KBM-7 (cell line): ENCODE data around the gene VWA3A.
"Not testable (repeated sequence)": the region's sequence is repeated elsewhere in the genome, so short reads cannot be mapped to it uniquely, and the experiment has no call there.

Experiments
- DNase-seq: peaks from one replicate; pipeline ENCODE4 v3.0.0-alpha.2; 2015
- in situ Hi-C: fragments of 300-500 bp; cut with MboI; formaldehyde crosslinking; loops from 2 replicates; pipeline ENCODE4 v1.14.3; 2020; ENCODE audit warnings: low sequenced_read_pairs, low pct_unique_long_range_greater_than_20kb, mixed read lengths

The VWA3A gene

DNA sequence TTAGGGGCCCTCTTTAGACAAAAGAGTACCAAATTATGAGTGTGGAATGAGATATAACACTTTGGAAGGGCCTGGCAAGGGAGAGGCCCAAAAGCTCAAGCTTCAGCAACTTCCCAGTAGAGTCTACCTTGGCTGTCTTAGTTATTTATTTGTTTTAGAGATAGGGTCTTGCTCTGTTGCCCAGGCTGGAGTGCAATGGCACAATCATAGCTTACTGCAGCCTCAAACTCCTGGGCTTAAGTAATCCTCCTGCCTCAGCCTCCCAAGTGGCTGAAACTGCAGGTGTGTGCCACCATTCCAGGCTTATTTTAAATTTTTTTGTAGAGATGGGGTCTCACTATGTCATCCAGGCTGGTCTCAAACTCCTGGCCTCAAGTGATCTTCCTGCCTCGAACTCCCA lies 80.3 kb downstream of the VWA3A start:
- in situ Hi-C loops, DNase-seq: not testable (repeated sequence)

GRCh38 chr16:22174642-22175041 lies 82.3 kb downstream of the VWA3A start:
- no peak for DNase-seq
- in situ Hi-C loops: loop anchor here (25.0 kb wide), 1 partner anchor 187 kb away; no protein-coding TSS in a partner anchor

DNA sequence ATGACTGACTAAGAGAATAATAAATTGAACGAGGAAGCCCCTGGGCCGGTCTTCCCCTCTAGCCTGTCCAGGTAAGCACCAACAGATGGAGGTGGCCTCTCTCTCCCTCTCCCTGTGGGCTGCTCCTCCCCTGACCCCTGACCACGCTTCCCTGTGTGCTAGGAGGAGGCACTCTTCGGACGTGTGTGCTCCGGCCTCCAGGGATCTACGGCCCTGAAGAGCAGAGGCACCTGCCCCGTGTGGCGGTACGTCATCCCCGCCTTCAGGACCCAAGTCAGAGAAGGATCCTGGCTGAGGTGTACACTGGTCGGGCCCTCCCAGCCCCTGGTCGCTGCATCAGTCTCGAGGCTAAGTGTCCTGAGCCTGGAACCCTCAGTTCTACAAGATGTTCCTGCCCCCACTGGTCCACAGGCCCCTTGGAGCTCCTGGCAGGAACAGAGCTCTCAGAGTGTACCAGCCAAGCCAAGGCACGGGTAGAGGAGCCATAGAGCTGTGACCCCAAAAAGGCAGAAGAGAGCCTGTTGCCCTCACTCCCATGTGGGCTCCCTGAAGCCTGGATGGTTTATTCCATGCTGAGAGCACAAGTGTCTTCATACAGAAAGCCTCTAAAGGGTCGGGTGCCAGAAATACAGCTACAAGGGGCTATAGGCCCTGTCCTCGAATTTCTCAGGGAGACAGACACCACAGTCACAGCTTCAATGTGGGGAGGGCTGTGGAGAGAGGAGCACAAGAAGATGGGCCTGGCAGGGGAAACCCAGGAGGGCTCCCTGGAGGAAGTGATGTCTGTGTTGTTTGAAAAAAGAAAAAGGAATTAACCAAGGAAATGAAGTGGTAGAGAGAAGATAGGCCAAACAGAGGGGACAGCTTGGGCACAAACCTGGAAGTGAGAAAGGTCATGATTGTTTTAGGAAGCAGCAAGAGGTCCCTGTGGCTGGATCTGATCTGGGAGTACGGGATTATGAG lies 85.9 kb downstream of the VWA3A start:
- no peak for DNase-seq
- in situ Hi-C loops: loop anchor here (25.0 kb wide), 1 partner anchor 191 kb away; no protein-coding TSS in a partner anchor

DNA sequence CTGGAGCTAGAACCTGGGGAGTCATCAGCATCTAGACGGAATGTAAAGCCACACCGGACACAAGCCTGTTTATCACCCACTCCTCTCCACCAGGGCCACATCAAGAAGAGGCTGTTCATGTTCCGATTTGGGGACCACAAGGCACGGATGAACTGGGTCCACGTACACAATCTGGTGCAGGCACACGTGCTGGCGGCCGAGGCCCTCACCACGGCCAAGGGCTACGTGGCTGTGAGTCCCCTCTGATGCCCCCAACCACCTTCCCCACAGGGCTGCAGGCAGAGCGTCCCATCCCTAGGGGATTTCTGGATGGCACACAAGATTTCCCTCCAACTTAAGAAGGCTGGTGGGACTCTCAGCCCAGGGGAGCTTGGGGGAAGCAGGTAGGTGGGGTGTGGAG lies 89.1 kb downstream of the VWA3A start:
- in situ Hi-C loops: loop anchor here (25.0 kb wide), 1 partner anchor 194 kb away; no protein-coding TSS in a partner anchor
- DNase-seq: no peak

- in situ Hi-C loops: loop anchor here (25.0 kb wide), 1 partner anchor 195 kb away; no protein-coding TSS in a partner anchor
These were observed 89.5 kb downstream of the VWA3A start for GRCh38 chr16:22181843-22182242.

GRCh38 chr16:22183335-22183734 lies 91.0 kb downstream of the VWA3A start:
- in situ Hi-C loops: loop anchor here (25.0 kb wide), 1 partner anchor 196 kb away; no protein-coding TSS in a partner anchor
- no peak for DNase-seq

More at GRCh38 chr16:22181843-22182242, 89.5 kb downstream of the VWA3A start:
- DNase-seq: no peak

DNA sequence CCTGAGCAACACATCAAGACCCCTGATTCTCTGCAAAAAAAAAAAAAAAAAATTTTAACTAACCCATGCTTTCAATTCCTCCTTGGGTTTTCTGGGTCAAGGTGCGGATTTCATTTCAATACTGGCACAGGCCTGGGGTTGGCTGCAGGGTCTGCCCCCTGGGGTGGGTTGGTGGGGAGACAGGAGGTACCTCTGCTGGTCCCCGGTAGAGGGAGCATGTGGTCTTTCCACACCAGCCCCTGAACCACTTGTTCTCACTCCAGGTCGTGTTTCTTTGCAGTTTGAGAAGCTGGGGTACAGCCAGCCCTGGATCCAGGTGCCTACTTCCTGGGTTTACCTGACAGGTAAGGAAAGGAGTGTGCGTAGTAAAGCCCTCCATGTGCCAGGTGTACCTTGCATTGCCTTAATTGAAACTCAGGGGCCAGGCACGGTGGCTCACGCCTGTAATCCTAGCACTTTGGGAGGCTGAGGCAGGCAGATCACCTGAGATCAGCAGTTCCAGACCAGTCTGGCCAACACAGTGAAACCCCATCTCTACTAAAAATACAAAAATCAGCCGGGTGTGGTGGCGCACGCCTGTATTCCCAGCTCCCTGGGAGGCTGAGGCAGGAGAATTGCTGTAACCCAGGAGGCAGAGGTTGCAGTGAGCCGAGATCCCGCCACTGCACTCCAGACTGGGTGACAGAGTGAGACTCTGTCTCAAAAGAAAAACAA lies 91.7 kb downstream of the VWA3A start:
- in situ Hi-C loops: loop anchor here (25.0 kb wide), 1 partner anchor 197 kb away; no protein-coding TSS in a partner anchor
- DNase-seq: peak; percentile 42

- DNase-seq: no peak
- in situ Hi-C loops: loop anchor here (25.0 kb wide), 1 partner anchor 197 kb away; no protein-coding TSS in a partner anchor
These were observed 92.3 kb downstream of the VWA3A start for GRCh38 chr16:22184615-22184968.

GRCh38 chr16:22186517-22186916 lies 94.2 kb downstream of the VWA3A start:
- in situ Hi-C loops: loop anchor here (25.0 kb wide), 1 partner anchor 199 kb away; no protein-coding TSS in a partner anchor
- no peak for DNase-seq

DNA sequence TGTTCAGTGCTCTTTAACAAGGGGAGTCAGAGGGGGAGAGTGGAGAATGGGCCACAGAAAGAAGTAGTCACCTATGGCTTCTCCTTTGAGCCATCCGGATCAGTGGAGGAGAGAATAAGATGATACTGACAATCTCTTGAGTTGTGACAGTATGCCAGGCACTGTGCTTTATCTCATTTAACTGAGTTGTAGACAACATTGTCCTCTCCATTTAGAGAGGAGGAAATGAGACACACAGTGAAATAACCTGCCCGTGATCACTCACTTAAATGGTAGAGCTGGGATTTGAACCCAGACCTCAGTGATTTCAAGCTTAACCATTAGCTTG lies 95.9 kb downstream of the VWA3A start:
- in situ Hi-C loops: loop anchor here (25.0 kb wide), 1 partner anchor 201 kb away; no protein-coding TSS in a partner anchor

DNA sequence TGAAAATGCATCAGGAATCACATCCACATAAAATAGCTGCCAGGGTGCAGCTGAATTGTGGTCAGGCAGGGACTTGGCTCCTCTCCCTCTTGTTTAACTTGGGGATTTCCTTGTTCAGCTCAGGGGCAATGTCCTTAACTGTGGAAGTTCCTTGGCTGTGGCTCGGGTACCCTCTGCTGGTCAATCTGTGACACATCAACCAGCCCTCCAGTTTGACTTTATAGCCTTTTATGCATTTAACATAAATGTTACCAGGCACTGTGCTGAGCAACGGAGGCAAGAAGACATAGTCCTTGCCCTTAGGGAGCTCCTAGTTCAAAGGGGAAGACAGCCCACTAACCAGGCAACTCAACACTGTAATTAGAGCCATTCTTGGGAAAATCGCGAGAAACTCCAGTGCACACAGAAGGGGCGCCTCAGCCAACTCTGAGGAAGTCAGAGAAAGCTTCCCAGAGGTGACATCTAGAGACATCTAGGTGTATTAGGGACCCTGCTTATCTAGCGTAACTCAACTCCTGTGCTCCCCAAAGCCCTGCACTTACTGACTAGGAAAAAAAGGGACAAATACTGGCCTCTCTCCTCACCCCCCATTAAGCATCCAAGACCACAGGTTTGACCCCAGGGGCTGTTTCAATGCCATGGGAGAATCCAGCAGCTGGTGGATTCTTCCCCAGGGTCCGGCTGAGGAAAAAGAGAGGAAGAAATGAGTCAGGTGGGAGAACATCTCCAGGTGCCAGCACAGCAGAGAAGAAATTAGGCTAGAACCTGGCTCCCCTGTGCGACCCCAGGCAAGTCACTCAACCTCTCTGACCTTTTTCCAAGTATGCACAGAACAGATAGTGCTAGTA lies 96.5 kb downstream of the VWA3A start:
- in situ Hi-C loops: loop anchor here (25.0 kb wide), 1 partner anchor 202 kb away; no protein-coding TSS in a partner anchor
- DNase-seq: peak; percentile 86

More for the DNA sequence above, 95.9 kb downstream of the VWA3A start:
- no peak for DNase-seq

DNA sequence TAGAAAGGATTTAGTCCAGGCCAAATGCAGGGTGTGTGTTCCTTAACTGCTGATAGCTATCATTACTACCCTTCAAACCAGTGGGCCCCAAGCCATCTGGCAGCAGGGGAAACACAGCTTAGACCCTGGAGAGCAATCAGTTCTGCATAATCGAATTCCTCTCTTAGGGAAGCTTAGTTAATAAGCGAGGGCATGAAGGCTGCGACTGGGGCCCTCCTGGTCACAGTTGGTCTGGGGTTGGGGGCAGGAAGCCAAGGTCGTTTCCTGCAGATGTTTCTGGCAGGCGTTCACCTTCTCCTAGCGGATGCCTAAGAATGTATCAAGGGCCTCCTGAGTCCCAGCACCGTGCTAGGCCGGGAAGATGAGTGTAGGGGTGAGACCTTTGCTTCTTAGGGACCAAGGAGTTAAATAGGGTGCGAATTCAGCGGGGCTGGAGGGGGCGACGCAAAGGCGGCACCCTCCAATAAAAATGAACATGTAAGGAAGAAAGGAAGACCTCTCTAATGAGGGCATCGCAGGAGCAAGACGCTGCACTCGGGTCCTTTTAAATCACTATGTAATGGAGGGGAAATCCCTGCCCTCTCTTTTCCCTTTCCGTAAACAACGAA lies 97.2 kb downstream of the VWA3A start:
- peak; percentile 68 for DNase-seq
- in situ Hi-C loops: loop anchor here (25.0 kb wide), 1 partner anchor 202 kb away; no protein-coding TSS in a partner anchor

DNA sequence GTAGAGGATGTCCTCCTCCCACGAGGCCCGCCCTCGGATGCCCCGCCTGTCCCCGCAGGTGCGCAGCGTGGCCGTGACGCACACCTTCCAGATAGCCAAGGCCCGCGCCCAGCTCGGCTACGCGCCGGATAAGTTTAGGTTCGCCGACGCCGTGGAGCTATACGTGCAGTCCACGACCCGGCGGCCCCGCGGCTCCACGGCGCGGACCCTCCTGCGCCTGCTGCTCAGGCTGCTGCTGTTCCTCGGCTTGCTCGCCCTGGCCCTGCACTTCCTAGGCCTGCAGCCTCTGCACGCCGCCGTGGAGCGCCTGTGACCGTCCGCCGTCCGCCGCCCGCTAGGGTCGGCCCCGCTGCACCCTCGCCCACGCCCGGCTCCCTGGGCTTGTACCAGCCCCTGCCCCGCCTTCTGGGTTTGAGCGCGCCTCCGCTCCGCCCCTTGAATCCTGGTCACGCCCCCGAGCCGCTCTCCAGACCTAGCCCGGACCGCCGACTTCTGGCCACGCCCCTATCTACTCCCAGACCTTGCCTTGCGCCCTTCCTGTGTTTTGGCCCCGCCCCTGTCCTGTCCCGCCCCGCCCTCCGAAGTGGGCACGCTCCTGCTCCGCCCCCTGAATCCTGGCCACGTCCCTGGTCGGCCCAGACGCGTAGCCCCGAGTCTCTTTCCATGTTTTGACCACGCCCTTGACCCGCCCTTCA lies 97.9 kb downstream of the VWA3A start:
- peak; percentile 100 for DNase-seq
- in situ Hi-C loops: loop anchor here (25.0 kb wide), 1 partner anchor 203 kb away; no protein-coding TSS in a partner anchor

DNA sequence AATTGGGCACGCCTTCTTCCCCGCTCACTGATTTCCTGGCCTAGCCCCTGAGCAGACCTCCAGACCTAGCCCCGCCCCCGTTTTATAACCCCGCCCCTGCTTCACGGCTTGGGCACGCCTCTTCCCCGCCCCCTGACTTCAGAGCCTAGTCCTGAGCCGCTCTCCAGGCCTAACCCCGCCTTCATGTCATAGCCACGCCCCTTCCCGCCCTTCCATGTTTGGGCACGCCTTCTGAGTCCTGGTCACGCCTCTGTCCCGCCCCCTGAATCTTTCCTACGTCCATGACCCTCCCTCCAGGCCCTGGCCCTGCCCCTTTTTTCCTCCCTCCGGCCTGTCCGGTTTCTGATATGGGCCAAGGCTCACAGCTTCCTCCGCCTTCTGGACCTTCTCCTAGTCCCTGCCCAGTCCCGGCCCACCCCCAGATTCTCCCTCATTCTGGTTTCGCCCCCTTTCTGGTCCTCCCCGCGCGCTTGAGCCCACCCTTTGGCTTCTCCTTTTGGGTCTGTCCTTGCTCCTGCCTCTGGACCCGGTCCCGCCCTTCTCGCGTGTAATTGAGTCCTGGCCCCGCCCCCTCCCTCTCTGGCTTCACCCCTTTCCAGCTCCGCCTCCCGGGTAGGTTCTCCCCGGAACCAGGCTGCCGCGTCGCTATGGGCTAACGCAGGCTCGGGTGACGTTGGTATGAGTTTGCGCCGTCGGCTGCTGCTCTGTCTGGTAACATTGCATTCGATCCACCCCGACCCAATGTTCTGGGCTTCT lies 98.6 kb downstream of the VWA3A start:
- DNase-seq: peak; percentile 94
- in situ Hi-C loops: loop anchor here (25.0 kb wide), 1 partner anchor 204 kb away; no protein-coding TSS in a partner anchor

DNA sequence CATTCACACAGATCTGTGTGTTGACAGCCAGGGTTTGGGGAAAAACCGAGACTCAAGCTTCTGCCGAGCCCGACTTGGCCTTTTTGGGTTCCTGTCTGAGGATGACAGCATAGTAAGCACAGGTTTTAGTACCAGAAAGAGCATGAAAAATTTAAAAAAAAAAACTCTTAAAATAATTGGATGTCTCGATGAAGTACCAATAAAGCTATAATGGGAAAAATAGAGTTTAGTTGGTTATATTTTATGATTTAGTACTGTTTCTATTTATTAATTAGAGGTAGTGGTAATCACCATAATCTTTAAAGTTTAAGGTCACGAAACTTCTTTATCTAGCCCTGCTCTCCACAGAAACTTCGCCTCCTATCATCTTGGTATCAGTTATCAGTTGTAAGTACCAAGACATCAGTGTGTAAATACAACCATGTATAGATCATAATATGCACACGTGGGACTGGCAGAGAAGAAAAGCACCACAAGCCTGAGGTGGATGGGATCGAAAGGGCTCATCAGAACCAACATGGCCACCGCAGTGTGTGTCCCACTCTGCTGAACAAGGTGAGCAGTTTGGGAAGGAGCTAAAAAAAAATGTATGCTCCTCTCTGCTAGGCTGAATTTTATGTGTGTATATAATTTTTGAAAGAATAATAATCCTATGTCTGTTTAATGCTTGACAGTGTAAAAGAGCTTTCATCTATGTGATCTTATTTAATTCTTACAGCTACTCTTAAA lies 99.4 kb downstream of the VWA3A start:
- peak; percentile 34 for DNase-seq
- in situ Hi-C loops: loop anchor here (25.0 kb wide), 1 partner anchor 204 kb away; no protein-coding TSS in a partner anchor
